ENCODE measurements around the gene DPYD. TPM values are rescaled to one million over a fixed set of nuclear protein-coding genes. Genes with fewer than 3 reads are reported as not detected.

DPYD gene
- total and polyA plus RNA-seq, 10 of the 15 experiments (the other 5 are each of a cell fraction or from before 2014, with no cell fraction given): 5.7 to 23.8 (median 10.2) TPM

- Histone ChIP-seq H2AFZ (ENCODE audit: control insufficient read depth, low read depth, low read length) (no peak overlapping the region), H3K27ac (ENCODE audit: control insufficient read depth, insufficient read depth) (no peak overlapping the region), H3K79me2 (ENCODE audit: control insufficient read depth, insufficient read depth, low read length) (no peaks in the 10 kb centered on the region), H3K9ac (ENCODE audit: control insufficient read depth, insufficient read depth, low read length) (no peak overlapping the region), H3K9me3 (replicated peaks; ENCODE audit: control insufficient read depth, insufficient read depth, low read length) (no peaks in the 10 kb centered on the region), H3K36me3 (ENCODE audit: control insufficient read depth in 2 of 2, insufficient read depth in 2 of 2, low read length in 1 of 2) (no peaks in the 10 kb centered on the region), H4K20me1 (ENCODE audit: control insufficient read depth, insufficient read depth) (no peaks in the 10 kb centered on the region), H3K4me3 (no peak overlapping the region), H3K4me1 (ENCODE audit: control insufficient read depth, insufficient read depth, low read length) (no peaks in the 10 kb centered on the region), H3K4me2 (ENCODE audit: control insufficient read depth, insufficient read depth) (no peak overlapping the region), H3K27me3 (replicated peaks in 1 of 2; ENCODE audit: control insufficient read depth in 2 of 2, insufficient read depth in 2 of 2, low read length in 1 of 2) (no peaks in the 10 kb centered on the region)
- POLR2A ChIA-PET: no interaction called here
- intact Hi-C loops (cut with micrococcal nuclease; ENCODE audit: unreplicated experiment): no loop called here
- no peak for TF ChIP-seq NFXL1 (IDR thresholded peaks at IDR 0.05; ENCODE audit: borderline replicate concordance)
- no peak for TF ChIP-seq CBX3 (IDR thresholded peaks at IDR 0.05; ENCODE audit: borderline replicate concordance, low read depth)
- TF ChIP-seq E2F8 (IDR thresholded peaks at IDR 0.05; ENCODE audit: low read depth, partially characterized antibody): no peak
- TF ChIP-seq FOXM1 (IDR thresholded peaks at IDR 0.05; ENCODE audit: low read depth, low read length): no peak
- RAD21 ChIA-PET (ENCODE audit: unreplicated experiment): interaction anchor here (0.6 kb wide), 1 partner anchor 1001 kb away, joined by 3 read pairs; no protein-coding TSS in a partner anchor
- ATAC-seq (no peak), FAIRE-seq (no peak), DNase-seq (ENCODE audit: low read depth, low spot score) (no peak)
- SMC1A ChIA-PET (ENCODE audit: uncharacterized antibody, unreplicated experiment): interaction anchor here (1.0 to 1.6 kb wide), 2 partner anchors 18 to 40 kb away, joined by 3 to 8 read pairs; no protein-coding TSS in a partner anchor
- CTCF ChIA-PET: interaction anchor here (1.2 kb wide), 1 partner anchor 20 kb away, joined by 3 read pairs; no protein-coding TSS in a partner anchor
- in situ Hi-C loops (cut with MboI): no loop called here
- no TSS peak for BruUV-seq (replicated peaks)
- WGBS (ENCODE audit: insufficient coverage, insufficient replicate concordance, low lambda C conversion rate, missing lambda C conversion rate): 0% methylated on average over 2 of the region's 2 CpGs
Measured at GRCh38 chr1:97047421-97047793, 873.4 kb downstream of the DPYD start.

Measured in GM12878 (cell line).